CD4-positive, alpha-beta T cell (primary cell): ENCODE measurements around the gene TLE6. TPM values are rescaled to one million over a fixed set of nuclear protein-coding genes. Genes with fewer than 3 reads are reported as not detected.

Experiments used
- ATAC-seq: fragments of 200-7000 bp; cut with Tn5 transposase; one replicate; pipeline ENCODE4 v1.10.0; 2022; ENCODE audit warnings: mild to moderate bottlenecking; ENCODE audit not compliant: poor library complexity
- CTCF ChIA-PET: fragments of 350-600 bp; sonication (Branson Sonifier 250); formaldehyde crosslinking; loops from one replicate; lab custom pipeline; 2021; ENCODE audit warnings: antibody characterized with exemption, inconsistent platforms; lab: Charles Lee
- POLR2A ChIA-PET: fragments of 350-600 bp; sonication (Branson Sonifier 250); formaldehyde crosslinking; loops from one replicate; lab custom pipeline; 2021; ENCODE audit warnings: antibody characterized with exemption, inconsistent platforms; lab: Charles Lee
- DNase-seq, 14 experiments: peaks; one replicate each; pipeline ENCODE4 v3.0.0-alpha.2; 2013 to 2020; ENCODE audit warnings: mixed read lengths in 2 of 14
- H3K27ac ChIP-seq, 2 donors: one replicate each; pipeline versions ENCODE4 v1.5.1 to v1.7.0; 2013; ENCODE audit warnings: low read length in 2 of 2, low read depth in 1 of 2, mild to moderate bottlenecking in 1 of 2
- H3K27me3 ChIP-seq, 2 experiments: 1 replicate in 1 of 2; 2 replicates in 1 of 2; pipeline versions ENCODE4 v1.6.1 to v1.7.0; 2013; ENCODE audit warnings: low read length in 2 of 2, control low read depth in 1 of 2, mild to moderate bottlenecking in 1 of 2, moderate library complexity in 1 of 2; ENCODE audit not compliant: insufficient read depth in 2 of 2, control insufficient read depth in 1 of 2
- H3K36me3 ChIP-seq: one replicate; pipeline ENCODE4 v1.6.1; 2013; ENCODE audit warnings: low read length, control low read depth; ENCODE audit not compliant: insufficient read depth
- H3K4me1 ChIP-seq: one replicate; pipeline ENCODE4 v1.6.1; 2013; ENCODE audit warnings: low read length, control low read depth; ENCODE audit not compliant: insufficient read depth
- H3K4me3 ChIP-seq: one replicate; pipeline ENCODE4 v1.5.1; 2013; ENCODE audit warnings: mild to moderate bottlenecking, low read length, moderate library complexity
- H3K9me3 ChIP-seq, 2 experiments: 1 replicate in 1 of 2; 2 replicates in 1 of 2; pipeline versions ENCODE4 v1.6.1 to v1.7.0; 2013; ENCODE audit warnings: low read length in 2 of 2, mild to moderate bottlenecking in 2 of 2, control low read depth in 1 of 2, moderate library complexity in 1 of 2; ENCODE audit not compliant: control insufficient read depth in 1 of 2, insufficient read depth in 1 of 2
- H3K27ac Mint-ChIP-seq: one replicate; pipeline ENCODE4 v1.8.0; 2020; ENCODE audit warnings: mixed read lengths
- H3K27me3 Mint-ChIP-seq: one replicate; pipeline ENCODE4 v1.8.0; 2021; ENCODE audit warnings: mixed read lengths
- H3K36me3 Mint-ChIP-seq: one replicate; pipeline ENCODE4 v1.8.0; 2021; ENCODE audit warnings: low read depth, mixed read lengths
- H3K4me1 Mint-ChIP-seq: one replicate; pipeline ENCODE4 v1.8.0; 2021; ENCODE audit warnings: low read depth, mixed read lengths
- H3K4me3 Mint-ChIP-seq: one replicate; pipeline ENCODE4 v1.8.0; 2020; ENCODE audit warnings: mild to moderate bottlenecking, mixed read lengths
- H3K9me3 Mint-ChIP-seq: one replicate; pipeline ENCODE4 v1.8.0; 2020; ENCODE audit warnings: mixed read lengths
- CTCF ChIP-seq: fragments of 200-600 bp; IDR thresholded peaks from one replicate; pipeline ENCODE4 v1.8.0; 2022; ENCODE audit warnings: antibody characterized with exemption, mild to moderate bottlenecking
- intact Hi-C, 2 experiments: fragments of 100-400 bp; cut with DNase I in 1 of 2; cut with micrococcal nuclease in 1 of 2; formaldehyde crosslinking; loops; one replicate each; pipeline versions ENCODE4 v1.15.1 to v1.9.0; 2023 to 2025; cut with DNase I, micrococcal nuclease
- total RNA-seq, 174 experiments: library from RNA in 2 of 174; stranded (reverse) in 2 of 174; gene quantifications; one replicate each; pipeline ENCODE4 v1.2.3 and lab custom pipeline; 2021 to 2026

The TLE6 gene
- total RNA-seq, 2 experiments from 2014 or later, result not detected

GRCh38 chr19:3005345-3005744 lies 28.0 kb downstream of the TLE6 start:
- Mint-ChIP-seq H3K27me3 (no peaks in the 10 kb centered on the region), H3K4me3 (no peak overlapping the region), H3K36me3 (peaks cover 26% of the 10 kb centered on the region), H3K4me1 (no peaks in the 10 kb centered on the region), H3K9me3 (no peaks in the 10 kb centered on the region), H3K27ac (no peak overlapping the region)
- Histone ChIP-seq H3K4me3 (no peak overlapping the region), H3K9me3 (no peaks in the 10 kb centered on the region), H3K4me1 (no peaks in the 10 kb centered on the region), H3K27me3 (no peaks in the 10 kb centered on the region), H3K27ac (no peak overlapping the region), H3K36me3 (peaks cover 9% of the 10 kb centered on the region)
- CTCF ChIA-PET, result interaction anchor here (0.6 to 0.9 kb wide), 2 partner anchors 19 to 40 kb away, joined by 3 to 4 read pairs; no protein-coding TSS in a partner anchor
- POLR2A ChIA-PET, result interaction anchor here (1.1 to 1.4 kb wide), 2 partner anchors 20 to 30 kb away, joined by 3 to 4 read pairs; no protein-coding TSS in a partner anchor
- no peak for TF ChIP-seq CTCF
- ATAC-seq (no peak), DNase-seq (no peak)
- intact Hi-C loops, result no loop called here

GRCh38 chr19:3006075-3006767 lies 28.9 kb downstream of the TLE6 start:
- H3K4me3 Mint-ChIP-seq, result no peak overlapping the region
- intact Hi-C loops, result no loop called here
- no peaks in the 10 kb centered on the region for H3K9me3 ChIP-seq
- H3K4me1 ChIP-seq, result no peaks in the 10 kb centered on the region
- no peaks in the 10 kb centered on the region for H3K9me3 Mint-ChIP-seq
- H3K27ac ChIP-seq, result no peak overlapping the region
- no peak overlapping the region for H3K27ac Mint-ChIP-seq
- H3K4me1 Mint-ChIP-seq, result no peaks in the 10 kb centered on the region
- H3K27me3 ChIP-seq, result no peaks in the 10 kb centered on the region
- POLR2A ChIA-PET, result interaction anchor here (1.1 kb wide), 1 partner anchor 19 kb away, joined by 3 read pairs; no protein-coding TSS in a partner anchor
- DNase-seq (peak in 4 of 14 experiments; percentile 17 to 57 (median 30)), ATAC-seq (peak; percentile 84)
- no peaks in the 10 kb centered on the region for H3K27me3 Mint-ChIP-seq
- CTCF ChIA-PET, result interaction anchor here (0.6 kb wide), 1 partner anchor 41 kb away, joined by 4 read pairs; no protein-coding TSS in a partner anchor
- H3K4me3 ChIP-seq, result no peak overlapping the region
- TF ChIP-seq CTCF, result no peak
- H3K36me3 ChIP-seq, result peaks cover 13% of the 10 kb centered on the region
- peaks cover 30% of the 10 kb centered on the region for H3K36me3 Mint-ChIP-seq

GRCh38 chr19:3007975-3008374 lies 30.6 kb downstream of the TLE6 start:
- H3K4me3 ChIP-seq, result no peak overlapping the region
- H3K4me3 Mint-ChIP-seq, result no peak overlapping the region
- no peak overlapping the region for H3K27ac Mint-ChIP-seq
- peaks cover 10% of the 10 kb centered on the region for H3K36me3 ChIP-seq
- no peaks in the 10 kb centered on the region for H3K27me3 Mint-ChIP-seq
- no peaks in the 10 kb centered on the region for H3K9me3 ChIP-seq
- H3K36me3 Mint-ChIP-seq, result peaks cover 32% of the 10 kb centered on the region
- H3K27ac ChIP-seq, result no peak overlapping the region
- no peaks in the 10 kb centered on the region for H3K27me3 ChIP-seq
- intact Hi-C loops, result no loop called here
- DNase-seq (no peak), ATAC-seq (no peak)
- no peaks in the 10 kb centered on the region for H3K4me1 Mint-ChIP-seq
- no peaks in the 10 kb centered on the region for H3K4me1 ChIP-seq
- ChIA-PET POLR2A (no interaction called here), CTCF (no interaction called here)
- H3K9me3 Mint-ChIP-seq, result no peaks in the 10 kb centered on the region
- no peak for TF ChIP-seq CTCF
